Retinal pigment epithelial cell (primary cell): Measurements from ENCODE around the gene FAF1.

Experiments used
- DNase-seq: peaks from one replicate; pipeline ENCODE4 v3.0.0-alpha.2; 2010; ENCODE audit warnings: low read depth
- H3K4me3 ChIP-seq: 2 replicates; pipeline ENCODE4 v1.5.1; 2011; ENCODE audit warnings: mild to moderate bottlenecking, low read length, control low read depth, moderate library complexity
- CTCF ChIP-seq: conservative IDR thresholded peaks from 2 replicates; pipeline ENCODE4 v1.5.1; 2011; ENCODE audit warnings: low read depth, low read length, control low read depth, inconsistent platforms

The FAF1 gene

GRCh38 chr1:50983219-50983802 is 23.2 kb upstream of the FAF1 start:
- no peak overlapping the region for H3K4me3 ChIP-seq
- no peak for TF ChIP-seq CTCF
- DNase-seq = no peak

- TF ChIP-seq CTCF = no peak
- no peak overlapping the region for H3K4me3 ChIP-seq
- DNase-seq = no peak
Measured at GRCh38 chr1:50982611-50983010, 22.5 kb upstream of the FAF1 start.

- no peak for DNase-seq
- no peak for TF ChIP-seq CTCF
- no peak overlapping the region for H3K4me3 ChIP-seq
Measured at GRCh38 chr1:50981741-50982140, 21.7 kb upstream of the FAF1 start.

- no peak for TF ChIP-seq CTCF
- H3K4me3 ChIP-seq = no peak overlapping the region
- DNase-seq = no peak
Measured at GRCh38 chr1:50980505-50980904, 20.4 kb upstream of the FAF1 start.

DNA sequence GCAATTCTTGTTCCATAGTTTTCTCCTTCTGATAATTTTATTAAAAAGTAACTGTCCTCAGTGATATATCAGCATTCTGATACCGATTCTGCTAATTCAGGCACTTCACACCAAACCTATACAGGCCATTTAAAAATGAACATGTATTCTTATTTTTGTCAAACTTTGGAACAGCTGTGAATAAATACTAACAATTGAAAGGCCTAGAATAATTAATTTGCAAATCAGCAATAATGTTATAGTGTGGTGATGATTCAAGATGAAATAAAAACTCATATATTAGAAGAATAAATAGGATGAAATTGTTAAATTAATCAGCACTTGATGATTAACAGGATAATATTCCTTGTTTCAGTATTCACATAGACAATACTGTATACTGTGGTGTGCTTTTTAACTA is 19.9 kb upstream of the FAF1 start:
- no peak for TF ChIP-seq CTCF
- no peak overlapping the region for H3K4me3 ChIP-seq
- no peak for DNase-seq

- no peak for TF ChIP-seq CTCF
- DNase-seq = no peak
- peak overlapping the region; percentile 74 for H3K4me3 ChIP-seq
Measured at GRCh38 chr1:50978852-50979781, 19.1 kb upstream of the FAF1 start.

- no peak for DNase-seq
- no peak for TF ChIP-seq CTCF
Measured at GRCh38 chr1:50978144-50978851, 18.2 kb upstream of the FAF1 start.

More at GRCh38 chr1:50978144-50978851, 18.2 kb upstream of the FAF1 start:
- peak overlapping the region; percentile 74 for H3K4me3 ChIP-seq
